A673 (cell line): ENCODE measurements around the gene SFXN2.

Source experiments
- EZH2 ChIP-seq: fragments of 200-600 bp; sonication (generic); IDR thresholded peaks from 2 replicates; pipeline ENCODE4 v1.6.1; 2017; ENCODE audit warnings: borderline replicate concordance, low read depth, mild to moderate bottlenecking, mixed read lengths, antibody characterized with exemption, low read length; ENCODE audit not compliant: poor library complexity, severe bottlenecking
- TF ChIP-seq, protein P1 (sequence below): fragments of 300-800, 200-600 bp; sonication (generic); conservative IDR thresholded peaks from 2 replicates; pipeline ENCODE4 v1.5.1; 2017; ENCODE audit warnings: low read depth, mild to moderate bottlenecking, antibody characterized with exemption, low read length, moderate library complexity, mixed read lengths

DNA sequence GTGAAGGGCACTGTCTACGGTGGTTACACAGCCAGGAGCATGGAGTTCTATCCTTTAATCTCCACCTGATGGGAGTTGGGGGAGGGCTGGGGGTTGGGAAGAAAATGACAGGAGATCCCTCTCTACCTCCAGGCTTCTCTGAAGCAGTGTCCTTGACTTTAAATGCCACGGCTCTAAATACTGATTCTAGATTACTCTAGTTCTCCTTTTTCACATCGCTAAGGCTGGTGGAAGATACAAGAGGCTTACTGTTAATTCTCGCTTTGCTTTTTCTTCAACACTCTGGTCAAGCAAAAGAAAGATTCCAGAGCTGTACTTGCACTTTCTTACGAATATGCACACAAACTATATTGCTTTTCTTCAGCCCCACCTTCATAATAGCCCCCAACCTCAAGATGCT is 30.7 kb upstream of the SFXN2 start:
- TF ChIP-seq, protein P1, sequence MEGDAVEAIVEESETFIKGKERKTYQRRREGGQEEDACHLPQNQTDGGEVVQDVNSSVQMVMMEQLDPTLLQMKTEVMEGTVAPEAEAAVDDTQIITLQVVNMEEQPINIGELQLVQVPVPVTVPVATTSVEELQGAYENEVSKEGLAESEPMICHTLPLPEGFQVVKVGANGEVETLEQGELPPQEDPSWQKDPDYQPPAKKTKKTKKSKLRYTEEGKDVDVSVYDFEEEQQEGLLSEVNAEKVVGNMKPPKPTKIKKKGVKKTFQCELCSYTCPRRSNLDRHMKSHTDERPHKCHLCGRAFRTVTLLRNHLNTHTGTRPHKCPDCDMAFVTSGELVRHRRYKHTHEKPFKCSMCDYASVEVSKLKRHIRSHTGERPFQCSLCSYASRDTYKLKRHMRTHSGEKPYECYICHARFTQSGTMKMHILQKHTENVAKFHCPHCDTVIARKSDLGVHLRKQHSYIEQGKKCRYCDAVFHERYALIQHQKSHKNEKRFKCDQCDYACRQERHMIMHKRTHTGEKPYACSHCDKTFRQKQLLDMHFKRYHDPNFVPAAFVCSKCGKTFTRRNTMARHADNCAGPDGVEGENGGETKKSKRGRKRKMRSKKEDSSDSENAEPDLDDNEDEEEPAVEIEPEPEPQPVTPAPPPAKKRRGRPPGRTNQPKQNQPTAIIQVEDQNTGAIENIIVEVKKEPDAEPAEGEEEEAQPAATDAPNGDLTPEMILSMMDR = no peak
- TF ChIP-seq EZH2 = no peak
